ENCODE data around the gene MORC2. TPM values are rescaled to one million over a fixed set of nuclear protein-coding genes. Genes with fewer than 3 reads are reported as not detected.

Gene MORC2
- total RNA-seq, 1 experiment from 2014 or later, result 25.4 TPM

DNA sequence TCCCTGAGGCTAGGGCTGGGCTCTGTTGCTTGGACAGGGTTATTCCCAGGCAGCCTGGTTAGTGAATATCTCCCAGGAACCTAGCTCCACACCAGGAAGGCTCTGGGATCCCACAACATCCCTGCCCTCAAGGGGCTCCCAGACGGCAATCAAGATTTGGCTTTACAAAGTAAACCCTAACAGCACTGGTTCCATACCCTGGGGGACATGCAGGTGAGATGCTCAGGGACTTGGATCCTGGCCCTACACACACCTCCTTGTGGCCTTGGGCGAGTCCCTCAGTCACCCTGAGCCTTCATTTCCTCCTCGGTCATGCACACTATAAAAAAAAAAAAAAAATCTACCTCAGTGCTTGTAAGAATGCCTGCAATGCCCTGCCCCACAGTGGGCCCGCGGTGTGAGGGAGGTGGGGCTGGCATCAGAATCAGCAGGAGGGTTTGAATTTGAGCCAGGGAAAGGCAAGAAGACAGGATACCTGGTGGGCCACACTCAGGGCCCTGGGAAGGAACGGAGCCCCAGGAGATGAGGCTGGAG lies 86.3 kb downstream of the MORC2 start:
- Histone ChIP-seq H3K9ac (ENCODE audit: low read length) (no peak overlapping the region), H3K36me3 (ENCODE audit: control insufficient read depth in 1 of 2, insufficient read depth in 2 of 2, low read length in 2 of 2) (no peaks in the 10 kb centered on the region), H3K9me3 (ENCODE audit: control insufficient read depth in 1 of 2, insufficient read depth in 1 of 2, low read depth in 1 of 2, low read length in 2 of 2) (no peaks in the 10 kb centered on the region), H3K79me2 (ENCODE audit: insufficient read depth, low read length) (no peaks in the 10 kb centered on the region), H3K9me2 (ENCODE audit: insufficient read depth) (no peaks in the 10 kb centered on the region), H3K4me3 (replicated peaks in 1 of 2; ENCODE audit: low read depth in 1 of 2, low read length in 2 of 2) (no peak overlapping the region), H3K27me3 (ENCODE audit: insufficient read depth, low read length) (no peaks in the 10 kb centered on the region), H3K4me1 (ENCODE audit: control insufficient read depth in 1 of 2, insufficient read depth in 2 of 2, low read length in 2 of 2) (peaks cover 9 to 16% of the 10 kb centered on the region in 2 experiments), H4K20me1 (ENCODE audit: insufficient read depth) (no peaks in the 10 kb centered on the region), H2AFZ (ENCODE audit: low read depth, low read length, poor library complexity, severe bottlenecking) (no peak overlapping the region), H3K27ac (ENCODE audit: low read depth, low read length) (no peak overlapping the region; the same call in 1 of the 2 replicates), H3K4me2 (ENCODE audit: low read length) (0 out of 2 replicates have a peak overlapping the region, but pooled peaks have one; percentile 4)
- TF ChIP-seq SP1 (IDR thresholded peaks at IDR 0.05; ENCODE audit: low read depth), result no peak
- TF ChIP-seq EZH2 (IDR thresholded peaks at IDR 0.05), result no peak
- TF ChIP-seq POLR2A (IDR thresholded peaks at IDR 0.05; ENCODE audit: borderline replicate concordance, extremely low read depth, insufficient read depth, insufficient read length), result no peak
- TF ChIP-seq EGR1 (IDR thresholded peaks at IDR 0.05; ENCODE audit: low read depth), result no peak
- TF ChIP-seq EZH2phosphoT487 (IDR thresholded peaks at IDR 0.05; ENCODE audit: borderline replicate concordance), result no peak
- TF ChIP-seq SIN3A (IDR thresholded peaks at IDR 0.05; ENCODE audit: low read depth), result no peak
- no peak for TF ChIP-seq CEBPB (IDR thresholded peaks at IDR 0.05; ENCODE audit: low read depth)
- no peak for TF ChIP-seq ZNF274 (IDR thresholded peaks at IDR 0.05; ENCODE audit: low read depth, low read length)
- TF ChIP-seq, protein P1, sequence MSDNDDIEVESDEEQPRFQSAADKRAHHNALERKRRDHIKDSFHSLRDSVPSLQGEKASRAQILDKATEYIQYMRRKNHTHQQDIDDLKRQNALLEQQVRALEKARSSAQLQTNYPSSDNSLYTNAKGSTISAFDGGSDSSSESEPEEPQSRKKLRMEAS (IDR thresholded peaks at IDR 0.05), result no peak
- TF ChIP-seq, protein P2, sequence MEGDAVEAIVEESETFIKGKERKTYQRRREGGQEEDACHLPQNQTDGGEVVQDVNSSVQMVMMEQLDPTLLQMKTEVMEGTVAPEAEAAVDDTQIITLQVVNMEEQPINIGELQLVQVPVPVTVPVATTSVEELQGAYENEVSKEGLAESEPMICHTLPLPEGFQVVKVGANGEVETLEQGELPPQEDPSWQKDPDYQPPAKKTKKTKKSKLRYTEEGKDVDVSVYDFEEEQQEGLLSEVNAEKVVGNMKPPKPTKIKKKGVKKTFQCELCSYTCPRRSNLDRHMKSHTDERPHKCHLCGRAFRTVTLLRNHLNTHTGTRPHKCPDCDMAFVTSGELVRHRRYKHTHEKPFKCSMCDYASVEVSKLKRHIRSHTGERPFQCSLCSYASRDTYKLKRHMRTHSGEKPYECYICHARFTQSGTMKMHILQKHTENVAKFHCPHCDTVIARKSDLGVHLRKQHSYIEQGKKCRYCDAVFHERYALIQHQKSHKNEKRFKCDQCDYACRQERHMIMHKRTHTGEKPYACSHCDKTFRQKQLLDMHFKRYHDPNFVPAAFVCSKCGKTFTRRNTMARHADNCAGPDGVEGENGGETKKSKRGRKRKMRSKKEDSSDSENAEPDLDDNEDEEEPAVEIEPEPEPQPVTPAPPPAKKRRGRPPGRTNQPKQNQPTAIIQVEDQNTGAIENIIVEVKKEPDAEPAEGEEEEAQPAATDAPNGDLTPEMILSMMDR (IDR thresholded peaks at IDR 0.05 in 2 of 3, conservative IDR thresholded peaks at IDR 0.05 in 1 of 3; ENCODE audit: borderline replicate concordance in 1 of 3, insufficient read depth in 1 of 3, low read depth in 2 of 3, low read length in 2 of 3), result no peak
- TF ChIP-seq RAD21 (IDR thresholded peaks at IDR 0.05; ENCODE audit: low read depth), result no peak
- POLR2A ChIA-PET, result no interaction called here
- intact Hi-C loops (cut with micrococcal nuclease), result no loop called here
- CTCF ChIA-PET, result no interaction called here
- ATAC-seq (peak; percentile 55), DNase-seq (ENCODE audit: low read depth, low spot score) (no peak)
- RAD21 ChIA-PET (ENCODE audit: low non-redundant PET in 1 of 2, low total read pairs in 2 of 2, uncharacterized antibody in 2 of 2, unreplicated experiment in 2 of 2), result no interaction called here
- BruUV-seq (replicated peaks), result no TSS peak
